Fibroblast of lung (primary cell): ENCODE measurements around the gene OR5AR1.

Experiments
- CTCF ChIP-seq, 2 donors: IDR thresholded peaks in 1 of 2; conservative IDR thresholded peaks in 1 of 2; 1 replicate in 1 of 2; 2 replicates in 1 of 2; pipeline ENCODE4 v1.5.1; 2011 to 2012; ENCODE audit warnings: low read length in 2 of 2, control low read depth in 1 of 2, inconsistent platforms in 1 of 2, low read depth in 1 of 2, mild to moderate bottlenecking in 1 of 2
- EZH2 ChIP-seq: IDR thresholded peaks from 2 replicates; pipeline ENCODE4 v1.5.1; 2012; ENCODE audit warnings: low read length, control low read depth, mild to moderate bottlenecking; ENCODE audit errors: missing control alignments

- TF ChIP-seq CTCF (conservative IDR thresholded peaks at IDR 0.05 in 1 of 2, IDR thresholded peaks at IDR 0.05 in 1 of 2; ENCODE audit: low read depth in 1 of 2, low read length in 2 of 2) (no peak), EZH2 (no peak)
These were observed 37.5 kb upstream of the OR5AR1 start for GRCh38 chr11:56625946-56626345.
